Epithelial cell of proximal tubule (primary cell): Measurements from ENCODE around the gene PPP2R2D. TPM values are rescaled to one million over a fixed set of nuclear protein-coding genes. Genes with fewer than 3 reads are reported as not detected.

Experiments used
- DNase-seq: peaks from one replicate; pipeline ENCODE4 v3.0.0-alpha.2; 2011; ENCODE audit warnings: low read depth
- H3K4me3 ChIP-seq: 2 replicates; pipeline ENCODE4 v1.5.1; 2011; ENCODE audit warnings: low read depth, mild to moderate bottlenecking, low read length
- CTCF ChIP-seq: conservative IDR thresholded peaks from 2 replicates; pipeline ENCODE4 v1.5.1; 2012; ENCODE audit warnings: low read depth, mild to moderate bottlenecking, low read length
- total RNA-seq: library from RNA; depleted of rRNA; stranded (reverse); fragments of >200 nt; gene quantifications from 2 replicates; pipeline ENCODE4 v1.2.3, GENCODE V29; 2015

PPP2R2D gene
- total RNA-seq, 1 donor from 2014 or later, result 28.6 TPM

GRCh38 chr10:131869344-131869743, 31.5 kb upstream of the PPP2R2D start:
- H3K4me3 ChIP-seq, result no peak overlapping the region
- no peak for TF ChIP-seq CTCF
- DNase-seq, result no peak

GRCh38 chr10:131870411-131870810, 30.4 kb upstream of the PPP2R2D start:
- no peak overlapping the region for H3K4me3 ChIP-seq
- no peak for TF ChIP-seq CTCF
- DNase-seq, result no peak

- H3K4me3 ChIP-seq, result no peak overlapping the region
- no peak for TF ChIP-seq CTCF
- DNase-seq, result no peak
Measured at GRCh38 chr10:131870831-131871672, 29.8 kb upstream of the PPP2R2D start.

GRCh38 chr10:131871673-131872005, 29.2 kb upstream of the PPP2R2D start:
- DNase-seq, result no peak
- H3K4me3 ChIP-seq, result no peak overlapping the region
- no peak for TF ChIP-seq CTCF

- H3K4me3 ChIP-seq, result no peak overlapping the region
- DNase-seq, result no peak
- TF ChIP-seq CTCF, result no peak
Measured at GRCh38 chr10:131872011-131872826, 28.6 kb upstream of the PPP2R2D start.

- H3K4me3 ChIP-seq, result no peak overlapping the region
- TF ChIP-seq CTCF, result no peak
- DNase-seq, result no peak
Measured at GRCh38 chr10:131872827-131873375, 27.9 kb upstream of the PPP2R2D start.
